ENCODE measurements around the gene ASMTL. TPM values are rescaled to one million over a fixed set of nuclear protein-coding genes. Genes with fewer than 3 reads are reported as not detected.

The ASMTL gene
- total RNA-seq, 2 donors from 2014 or later, result 46.7 to 80.9 TPM

GRCh38 chrX:1416327-1416784 is 36.4 kb downstream of the ASMTL start:
- Histone ChIP-seq H3K9ac (ENCODE audit: extremely low read depth, low read length, poor library complexity, severe bottlenecking) (no peak overlapping the region), H3K27ac (ENCODE audit: low read depth, low read length) (no peak overlapping the region), H3K4me1 (ENCODE audit: control insufficient read depth, insufficient read depth, low read length) (no peaks in the 10 kb centered on the region), H3K4me3 (ENCODE audit: low read length) (no peak overlapping the region), H3K36me3 (ENCODE audit: control insufficient read depth, insufficient read depth, low read length) (peaks cover 51% of the 10 kb centered on the region), H3K9me3 (ENCODE audit: control insufficient read depth, low read length) (peaks cover 10% of the 10 kb centered on the region), H3K27me3 (ENCODE audit: control insufficient read depth, insufficient read depth, low read length, poor library complexity, severe bottlenecking) (no peaks in the 10 kb centered on the region)
- H3K27ac Mint-ChIP-seq, result no peak overlapping the region
- H3K27me3 Mint-ChIP-seq (ENCODE audit: insufficient read depth), result no peaks in the 10 kb centered on the region
- no peak overlapping the region for H3K4me3 Mint-ChIP-seq
- no peak for DNase-seq
- peaks cover 12% of the 10 kb centered on the region for H3K4me1 Mint-ChIP-seq
- H3K36me3 Mint-ChIP-seq (ENCODE audit: low read depth), result peaks cover 58% of the 10 kb centered on the region
- 36 to 74% methylated on average over 2 to 15 of the region's 15 CpGs for WGBS, 2 experiments (ENCODE audit: insufficient coverage in 1 of 2, insufficient read length in 1 of 2)
- H3K9me3 Mint-ChIP-seq, result peaks cover 6% of the 10 kb centered on the region
- TF ChIP-seq CTCF (conservative IDR thresholded peaks at IDR 0.05), result no peak

- Histone ChIP-seq H3K9ac (ENCODE audit: extremely low read depth, low read length, poor library complexity, severe bottlenecking) (no peak overlapping the region), H3K27ac (ENCODE audit: low read depth, low read length) (no peak overlapping the region), H3K36me3 (ENCODE audit: control insufficient read depth, insufficient read depth, low read length) (peaks cover 39% of the 10 kb centered on the region), H3K4me3 (ENCODE audit: low read length) (no peak overlapping the region), H3K27me3 (ENCODE audit: control insufficient read depth, insufficient read depth, low read length, poor library complexity, severe bottlenecking) (no peaks in the 10 kb centered on the region), H3K4me1 (ENCODE audit: control insufficient read depth, insufficient read depth, low read length) (no peaks in the 10 kb centered on the region), H3K9me3 (ENCODE audit: control insufficient read depth, low read length) (no peaks in the 10 kb centered on the region)
- Mint-ChIP-seq H3K4me3 (no peak overlapping the region), H3K9me3 (no peaks in the 10 kb centered on the region), H3K4me1 (no peaks in the 10 kb centered on the region), H3K27me3 (ENCODE audit: insufficient read depth) (no peaks in the 10 kb centered on the region), H3K27ac (no peak overlapping the region), H3K36me3 (ENCODE audit: low read depth) (peaks cover 39% of the 10 kb centered on the region)
- DNase-seq, result no peak
- TF ChIP-seq CTCF (conservative IDR thresholded peaks at IDR 0.05), result no peak
- WGBS, 2 experiments (ENCODE audit: insufficient coverage in 1 of 2, insufficient read length in 1 of 2), result 94% methylated on average over 30 to 31 of the region's 31 CpGs
Observed at GRCh38 chrX:1412551-1413161, 40.1 kb downstream of the ASMTL start.

- no peak for TF ChIP-seq CTCF (conservative IDR thresholded peaks at IDR 0.05)
- Mint-ChIP-seq H3K36me3 (ENCODE audit: low read depth) (peaks cover 39% of the 10 kb centered on the region), H3K27ac (no peak overlapping the region), H3K4me1 (no peaks in the 10 kb centered on the region), H3K9me3 (no peaks in the 10 kb centered on the region), H3K4me3 (no peak overlapping the region), H3K27me3 (ENCODE audit: insufficient read depth) (no peaks in the 10 kb centered on the region)
- Histone ChIP-seq H3K9me3 (ENCODE audit: control insufficient read depth, low read length) (no peaks in the 10 kb centered on the region), H3K27ac (ENCODE audit: low read depth, low read length) (no peak overlapping the region), H3K9ac (ENCODE audit: extremely low read depth, low read length, poor library complexity, severe bottlenecking) (no peak overlapping the region), H3K4me3 (ENCODE audit: low read length) (no peak overlapping the region), H3K4me1 (ENCODE audit: control insufficient read depth, insufficient read depth, low read length) (no peaks in the 10 kb centered on the region), H3K27me3 (ENCODE audit: control insufficient read depth, insufficient read depth, low read length, poor library complexity, severe bottlenecking) (no peaks in the 10 kb centered on the region), H3K36me3 (ENCODE audit: control insufficient read depth, insufficient read depth, low read length) (peaks cover 39% of the 10 kb centered on the region)
- DNase-seq, result no peak
- 90 to 95% methylated on average over 12 of the region's 12 CpGs for WGBS, 2 experiments (ENCODE audit: insufficient coverage in 1 of 2, insufficient read length in 1 of 2)
Observed at GRCh38 chrX:1411326-1411725, 41.4 kb downstream of the ASMTL start.
